DMS114 treated with DMSO at 0.1 percent for 48 hours (cell line): ENCODE results near the gene ATG12.
A peak's percentile ranks its signal among the peaks of the same experiment; 100 is the strongest.
"Not testable (repeated sequence)": the region's sequence is repeated elsewhere in the genome, so short reads cannot be mapped to it uniquely, and the experiment has no call there.

Experiments
- DNase-seq: peaks from one replicate; lab custom pipeline; 2025; ENCODE audit not compliant: unreplicated experiment; lab: John Stamatoyannopoulos, UW

ATG12 gene

GRCh38 chr5:115841382-115842088 lies at the start of gene ATG12, which contains the start of gene AP3S1:
ATG12 (minus strand) TSS chr5:115841565; CDS start chr5:115841552, 13 bp downstream.
AP3S1 (plus strand) TSS chr5:115841935; CDS start chr5:115842038, 103 bp downstream.
- DNase-seq, result peak; percentile 90

- DNase-seq, result no peak
These were observed 46.7 kb upstream of the ATG12 start for GRCh38 chr5:115888027-115888426.

DNA sequence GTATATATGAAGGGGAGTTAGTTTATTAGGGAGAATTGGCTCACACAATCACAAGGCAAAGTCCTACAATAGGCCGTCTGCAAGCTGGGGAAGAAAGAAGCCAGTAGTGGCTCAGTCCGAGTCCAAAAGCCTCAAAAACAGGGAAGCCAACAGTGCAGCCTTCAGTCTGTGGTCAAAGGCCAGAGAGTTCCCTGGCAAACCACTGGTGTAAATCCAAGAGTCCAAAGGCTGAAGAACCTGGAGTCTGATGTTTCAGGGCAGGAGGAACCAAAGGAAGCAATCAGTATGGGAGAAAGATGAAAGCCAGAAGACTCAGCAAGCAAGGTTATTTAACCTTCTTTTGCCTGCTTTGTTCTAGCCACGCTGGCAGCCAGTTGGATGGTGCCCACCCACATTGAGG lies 43.8 kb upstream of the ATG12 start:
- not testable (repeated sequence) for DNase-seq

DNA sequence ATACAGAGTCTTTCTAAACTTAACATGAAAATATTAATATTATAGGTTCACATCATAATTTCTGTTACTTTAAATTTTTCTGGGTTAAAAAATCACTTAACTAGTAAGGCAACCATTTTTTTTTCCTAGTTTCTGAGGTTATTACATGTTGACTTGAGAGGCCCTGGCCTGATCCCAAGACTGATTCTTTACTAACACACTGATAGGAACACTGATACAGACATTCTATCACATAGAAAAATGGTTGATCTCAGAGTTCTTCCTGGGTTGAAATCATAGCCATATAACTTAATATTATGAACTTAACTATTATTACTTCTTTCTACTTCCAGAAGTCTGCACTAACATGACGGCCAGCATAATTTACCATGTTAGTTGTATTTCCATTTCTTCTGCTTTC lies 43.3 kb upstream of the ATG12 start:
- DNase-seq, result no peak

- DNase-seq, result not testable (repeated sequence)
These were observed 41.1 kb upstream of the ATG12 start for GRCh38 chr5:115882434-115882833.

- not testable (repeated sequence) for DNase-seq
These were observed 36.0 kb upstream of the ATG12 start for GRCh38 chr5:115877342-115877741.

GRCh38 chr5:115875447-115875846 lies 34.1 kb upstream of the ATG12 start:
- DNase-seq, result no peak

DNA sequence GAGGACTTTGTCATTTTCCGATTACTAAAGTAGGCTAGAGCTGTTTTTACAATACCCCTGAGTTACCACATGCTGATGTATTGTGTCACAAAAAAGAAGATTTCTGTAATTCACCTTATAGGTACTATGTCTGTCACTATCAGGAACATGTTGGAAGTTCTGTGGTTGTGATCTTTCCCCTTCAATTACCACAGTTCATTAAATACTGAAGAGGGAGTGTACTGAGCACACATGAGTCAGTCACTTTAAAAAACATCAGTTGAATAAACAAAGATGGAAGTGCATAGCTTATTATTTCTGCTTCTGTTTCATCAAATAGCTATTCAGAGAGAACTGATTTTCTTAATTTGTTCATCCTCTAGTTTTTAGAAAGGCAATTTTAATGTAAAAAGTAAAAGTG lies 32.0 kb upstream of the ATG12 start:
- DNase-seq, result no peak

- DNase-seq, result no peak
These were observed 31.1 kb upstream of the ATG12 start for GRCh38 chr5:115872447-115872846.

GRCh38 chr5:115869256-115869795 lies 28.0 kb upstream of the ATG12 start:
- DNase-seq, result no peak

DNA sequence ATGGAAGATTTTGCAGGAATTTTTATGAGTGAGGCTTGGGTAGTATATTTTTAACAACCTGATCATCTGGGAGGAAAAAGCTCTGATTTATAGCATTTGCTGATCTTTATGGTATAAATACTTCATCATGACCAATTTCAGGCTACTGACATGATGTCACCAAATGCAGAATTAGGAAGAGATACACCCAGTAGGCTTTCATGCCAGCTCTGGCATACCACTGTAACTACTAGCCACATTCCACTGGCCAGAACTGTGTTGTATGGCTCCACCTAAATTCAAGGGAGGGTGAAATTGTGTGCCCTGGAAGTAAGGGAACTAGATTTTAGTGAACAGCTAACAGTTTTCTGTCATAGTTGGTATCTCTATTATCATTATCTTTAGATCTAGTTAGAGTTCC lies 18.0 kb upstream of the ATG12 start:
- no peak for DNase-seq

DNA sequence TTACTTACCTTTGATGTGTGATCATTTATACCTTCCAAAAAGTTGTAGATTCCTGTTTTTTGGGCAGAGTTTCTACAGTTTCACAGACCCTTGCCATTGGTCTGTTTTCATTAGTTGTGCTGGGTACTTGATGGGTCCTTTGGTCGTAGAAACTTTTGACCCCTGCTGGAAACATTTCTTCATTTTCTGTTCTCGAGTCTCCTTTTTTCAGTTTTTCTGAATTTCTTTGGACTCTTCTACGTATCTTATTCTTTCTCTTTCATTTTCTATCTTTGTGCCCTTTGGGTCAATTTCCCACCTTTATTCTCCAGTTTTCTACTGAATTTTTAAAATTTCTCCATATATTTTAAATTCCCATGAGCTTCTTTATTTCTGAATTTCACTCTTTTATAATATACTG lies 17.0 kb upstream of the ATG12 start:
- no peak for DNase-seq

DNA sequence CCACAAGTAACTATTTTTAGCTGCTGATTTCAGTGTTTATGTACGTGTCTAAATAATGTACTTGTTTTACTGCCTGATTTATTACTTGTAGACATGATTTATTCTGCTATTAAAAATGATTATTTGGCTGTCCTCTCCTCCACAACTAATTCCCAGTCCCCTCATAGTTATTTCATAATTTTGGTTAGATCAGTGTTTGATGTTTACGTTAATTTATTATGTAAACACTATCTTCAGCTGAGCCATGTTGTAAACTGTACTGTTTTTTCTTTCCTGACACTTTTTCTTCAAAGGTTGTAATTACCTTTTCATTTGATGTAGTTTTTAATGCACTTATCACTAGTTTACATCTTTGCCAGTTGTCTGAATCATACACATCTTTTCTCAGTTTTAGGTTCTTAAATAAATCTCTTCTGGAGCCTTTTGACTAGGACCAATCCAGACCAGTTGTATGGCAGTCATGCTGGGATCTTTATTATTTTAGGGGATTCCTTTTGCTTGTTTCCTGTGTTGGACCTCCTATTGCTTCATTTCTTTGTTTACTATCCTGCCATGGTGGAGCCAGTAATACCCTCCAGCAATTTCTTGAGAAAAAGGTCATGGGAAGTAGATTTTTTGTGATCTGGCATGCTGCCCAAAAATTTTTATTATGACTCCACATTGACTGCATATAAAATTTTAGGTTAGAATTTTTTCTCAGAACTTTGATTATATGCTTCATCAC lies 16.4 kb upstream of the ATG12 start:
- DNase-seq, result no peak

GRCh38 chr5:115857057-115857479 lies 15.7 kb upstream of the ATG12 start:
- DNase-seq, result no peak

- DNase-seq, result no peak
These were observed 14.6 kb upstream of the ATG12 start for GRCh38 chr5:115855959-115856358.

DNA sequence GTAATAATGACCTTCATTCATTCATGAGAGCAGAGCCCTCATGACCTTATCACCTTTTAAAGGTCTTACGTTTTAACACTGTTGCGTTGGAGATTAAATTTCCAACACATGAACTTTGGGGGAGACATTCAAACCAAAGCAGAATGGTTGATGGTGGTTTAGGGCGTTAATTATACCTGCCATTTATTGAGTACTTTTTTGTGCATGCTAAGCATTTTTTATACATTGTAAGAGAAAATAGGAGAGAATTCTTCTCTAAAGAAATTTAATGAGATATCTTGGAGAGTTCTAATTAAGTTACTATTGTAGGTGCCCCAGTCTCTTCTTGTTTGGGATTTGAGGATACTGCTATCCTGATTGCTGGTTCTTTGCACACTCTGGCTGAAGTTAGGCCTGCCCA lies 12.8 kb upstream of the ATG12 start:
- DNase-seq, result no peak

DNA sequence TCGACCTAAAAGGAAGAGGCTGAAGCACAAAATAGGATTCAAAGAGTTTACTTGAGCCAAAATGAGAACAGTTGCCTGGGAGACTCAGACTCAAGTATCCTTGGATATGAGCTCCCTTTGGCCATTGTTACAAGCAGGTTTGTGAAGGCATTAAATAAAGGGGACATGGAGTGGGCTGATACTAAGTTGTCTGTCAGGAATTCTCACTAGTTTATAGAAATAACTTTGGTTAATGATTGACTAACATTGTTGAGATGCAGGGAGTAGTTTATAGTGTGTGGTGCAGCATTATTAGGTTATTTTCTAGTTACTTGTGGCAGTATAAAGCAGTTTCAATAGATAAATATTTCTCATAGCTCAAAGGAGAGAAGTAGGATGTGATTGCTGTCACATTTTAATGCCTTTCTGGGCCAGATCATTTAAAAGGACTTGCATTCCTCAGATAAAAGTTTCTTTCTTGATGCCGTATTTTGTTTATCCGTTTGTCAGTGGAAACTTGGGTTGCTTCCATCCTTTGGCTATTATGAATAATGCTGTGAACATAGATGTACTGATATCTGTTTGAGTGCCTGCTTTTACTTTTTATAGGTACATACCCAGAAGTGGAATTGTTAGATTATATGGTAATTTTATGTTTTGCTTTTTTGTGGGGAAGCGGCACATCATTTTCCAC lies 9.5 kb upstream of the ATG12 start:
- no peak for DNase-seq

DNA sequence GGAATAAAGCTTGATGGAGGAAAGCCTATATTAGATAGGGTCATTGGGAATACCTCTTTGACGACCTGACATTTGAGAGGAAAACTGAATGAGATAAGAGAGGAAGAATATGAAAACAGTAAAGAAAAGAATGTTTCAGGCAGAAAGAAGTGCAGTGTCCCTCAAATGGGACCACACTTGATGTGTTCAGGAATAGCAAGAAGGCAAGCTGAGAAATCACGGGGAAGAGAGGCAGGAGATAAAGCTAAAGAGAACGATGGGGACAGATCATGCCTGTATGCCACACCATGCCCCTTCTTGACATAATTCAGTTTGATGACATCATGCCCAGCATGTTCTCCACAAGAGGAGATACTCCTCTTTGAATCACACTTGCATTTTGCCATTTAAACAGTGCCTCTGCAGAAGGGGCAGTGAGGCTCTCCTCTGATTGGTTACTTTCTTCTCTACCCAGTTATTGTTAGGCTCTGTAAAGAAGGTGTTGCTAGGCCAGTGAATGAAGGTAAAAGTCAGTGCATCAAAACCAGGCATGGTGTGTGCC lies 8.0 kb upstream of the ATG12 start:
- no peak for DNase-seq

DNA sequence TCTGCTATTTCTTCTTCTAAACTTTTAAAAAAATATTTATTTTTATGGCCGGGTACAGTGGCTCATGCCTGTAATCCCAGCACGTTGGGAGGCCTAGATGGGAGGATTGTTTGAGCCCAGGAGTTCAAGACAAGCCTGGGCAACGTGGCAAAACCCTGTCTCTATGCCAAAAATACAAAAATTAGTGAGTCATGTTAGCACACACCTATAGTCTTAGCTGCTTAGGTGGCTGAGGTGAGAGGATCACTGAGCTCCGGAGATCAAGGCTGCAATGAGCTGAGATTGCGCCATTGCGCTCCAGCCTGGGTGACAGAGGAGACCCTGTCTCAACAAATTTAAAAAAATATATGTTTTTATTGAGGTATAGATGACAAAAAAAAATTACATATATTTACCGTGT lies 5.9 kb upstream of the ATG12 start:
- no peak for DNase-seq

DNA sequence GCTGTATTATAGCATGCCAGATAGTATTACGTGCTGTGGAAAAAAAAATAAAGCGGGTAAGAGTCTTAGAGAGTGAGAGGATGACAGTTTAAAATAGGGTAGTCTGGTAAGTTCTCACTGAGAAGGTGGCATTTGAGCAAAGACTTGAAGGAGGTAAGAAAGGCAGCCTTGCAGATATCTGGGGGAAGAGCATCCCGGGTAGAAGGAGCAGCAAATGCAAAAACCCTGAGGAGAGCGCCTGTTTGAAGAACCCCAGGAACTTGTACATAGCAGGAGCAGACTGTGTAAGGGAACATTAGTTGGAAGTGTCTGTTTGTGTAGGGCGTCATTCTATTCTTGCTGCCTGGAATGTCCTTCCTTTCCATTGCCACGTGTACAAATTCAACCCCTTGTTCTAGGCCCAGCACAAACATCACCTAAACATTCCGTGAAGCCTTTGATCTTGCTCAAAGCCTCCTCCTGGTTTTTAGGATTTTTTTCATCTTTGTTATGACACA lies 3.0 kb upstream of the ATG12 start:
- no peak for DNase-seq

DNA sequence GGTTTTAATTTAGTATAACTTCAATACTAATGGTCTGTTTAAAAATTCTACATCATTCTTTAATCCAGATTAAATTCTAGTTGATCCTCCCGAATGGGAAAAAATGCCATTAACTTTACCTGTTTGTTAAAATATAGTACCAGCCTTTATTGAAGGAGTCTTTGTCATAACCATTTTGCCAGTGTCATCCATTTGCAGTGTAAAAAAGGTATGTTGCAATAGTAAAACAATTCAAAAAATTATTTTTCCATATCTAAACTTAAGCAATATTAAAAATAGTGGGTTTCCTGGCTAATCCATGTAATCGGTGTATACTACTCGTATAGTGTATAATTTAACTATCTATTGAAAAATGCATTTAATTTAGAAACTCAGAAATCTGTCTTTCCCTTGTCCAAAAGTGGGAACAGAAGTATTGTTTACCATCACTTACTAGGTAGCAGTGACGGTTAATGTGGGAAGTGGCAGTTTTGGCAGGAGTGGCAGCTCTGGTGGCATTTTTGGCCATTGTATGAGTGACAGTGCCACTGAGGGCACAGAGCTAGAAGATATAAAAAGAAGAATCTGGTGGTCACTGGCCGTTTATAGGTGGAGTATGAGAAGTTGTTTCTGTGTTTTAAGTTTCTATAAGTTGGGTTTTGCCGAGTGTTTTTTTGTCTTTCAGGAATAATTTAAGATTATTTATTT lies 2.2 kb upstream of the ATG12 start:
- no peak for DNase-seq
